Neutrophil (primary cell): ENCODE results near the gene TBK1.
A peak's percentile ranks its signal among the peaks of the same experiment; 100 is the strongest.

Experiments
- H3K27ac ChIP-seq: fragments of 200-600 bp; sonication (generic); 2 replicates; pipeline ENCODE4 v1.5.1; 2016; ENCODE audit warnings: mild to moderate bottlenecking, moderate library complexity
- H3K27me3 ChIP-seq: fragments of 200-600 bp; sonication (generic); 2 replicates; pipeline ENCODE4 v1.6.0; 2016; ENCODE audit warnings: mild to moderate bottlenecking
- H3K36me3 ChIP-seq: fragments of 200-600 bp; sonication (generic); 2 replicates; pipeline ENCODE4 v1.5.1; 2017
- H3K4me1 ChIP-seq, 2 experiments: fragments of 200-600 bp in 1 of 2; sonication (generic) in 1 of 2; 1 replicate in 1 of 2; 2 replicates in 1 of 2; pipeline versions ENCODE4 v1.5.1 to v1.6.1; 2013 to 2016; ENCODE audit warnings: low read depth in 1 of 2, low read length in 1 of 2, mild to moderate bottlenecking in 1 of 2, moderate library complexity in 1 of 2; ENCODE audit not compliant: control insufficient read depth in 1 of 2, insufficient read depth in 1 of 2
- H3K4me3 ChIP-seq, 2 experiments: fragments of 200-600 bp in 1 of 2; sonication (generic) in 1 of 2; 1 replicate in 1 of 2; 2 replicates in 1 of 2; pipeline ENCODE4 v1.5.1; 2013 to 2016; ENCODE audit warnings: low read depth in 1 of 2, low read length in 1 of 2, mild to moderate bottlenecking in 1 of 2, moderate library complexity in 1 of 2
- H3K9me3 ChIP-seq: fragments of 200-600 bp; sonication (generic); 2 replicates; pipeline ENCODE4 v1.5.1; 2016
- TF ChIP-seq, protein P1 (sequence below): fragments of 200-600 bp; sonication (generic); IDR thresholded peaks from 2 replicates; pipeline ENCODE4 v1.5.1; 2016; ENCODE audit warnings: antibody characterized with exemption

TBK1 gene

GRCh38 chr12:64452559-64453329 lies 824 bp downstream of the TBK1 start:
- TF ChIP-seq, protein P1, sequence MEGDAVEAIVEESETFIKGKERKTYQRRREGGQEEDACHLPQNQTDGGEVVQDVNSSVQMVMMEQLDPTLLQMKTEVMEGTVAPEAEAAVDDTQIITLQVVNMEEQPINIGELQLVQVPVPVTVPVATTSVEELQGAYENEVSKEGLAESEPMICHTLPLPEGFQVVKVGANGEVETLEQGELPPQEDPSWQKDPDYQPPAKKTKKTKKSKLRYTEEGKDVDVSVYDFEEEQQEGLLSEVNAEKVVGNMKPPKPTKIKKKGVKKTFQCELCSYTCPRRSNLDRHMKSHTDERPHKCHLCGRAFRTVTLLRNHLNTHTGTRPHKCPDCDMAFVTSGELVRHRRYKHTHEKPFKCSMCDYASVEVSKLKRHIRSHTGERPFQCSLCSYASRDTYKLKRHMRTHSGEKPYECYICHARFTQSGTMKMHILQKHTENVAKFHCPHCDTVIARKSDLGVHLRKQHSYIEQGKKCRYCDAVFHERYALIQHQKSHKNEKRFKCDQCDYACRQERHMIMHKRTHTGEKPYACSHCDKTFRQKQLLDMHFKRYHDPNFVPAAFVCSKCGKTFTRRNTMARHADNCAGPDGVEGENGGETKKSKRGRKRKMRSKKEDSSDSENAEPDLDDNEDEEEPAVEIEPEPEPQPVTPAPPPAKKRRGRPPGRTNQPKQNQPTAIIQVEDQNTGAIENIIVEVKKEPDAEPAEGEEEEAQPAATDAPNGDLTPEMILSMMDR: no peak
- H3K4me1 ChIP-seq: peaks cover 22 to 23% of the 10 kb centered on the region in 2 experiments
- peak overlapping the region; percentile 80 to 97 for H3K4me3 ChIP-seq
- H3K27me3 ChIP-seq: no peaks in the 10 kb centered on the region
- peaks cover 13% of the 10 kb centered on the region for H3K36me3 ChIP-seq
- peak overlapping the region; percentile 88 for H3K27ac ChIP-seq
- no peaks in the 10 kb centered on the region for H3K9me3 ChIP-seq

DNA sequence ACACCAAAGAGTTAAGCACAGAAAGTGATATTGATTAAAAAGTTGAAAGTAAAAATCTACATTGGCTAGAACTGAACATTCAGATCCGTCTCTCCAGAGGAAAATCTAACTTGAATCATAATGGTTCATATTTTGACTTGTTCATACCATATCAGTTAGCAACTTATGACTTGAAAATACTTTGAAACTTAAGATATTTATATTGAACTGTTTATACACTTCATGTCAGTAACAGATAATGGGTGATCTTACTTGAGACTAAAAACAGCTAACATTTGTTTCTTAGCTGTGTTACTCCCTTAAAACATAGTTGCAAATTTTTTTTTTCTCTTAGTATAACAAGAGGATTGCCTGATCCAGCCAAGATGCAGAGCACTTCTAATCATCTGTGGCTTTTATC lies 3.6 kb downstream of the TBK1 start:
- no peaks in the 10 kb centered on the region for H3K9me3 ChIP-seq
- peaks cover 19% of the 10 kb centered on the region for H3K36me3 ChIP-seq
- H3K27ac ChIP-seq: no peak overlapping the region
- no peaks in the 10 kb centered on the region for H3K27me3 ChIP-seq
- H3K4me1 ChIP-seq: peaks cover 33 to 36% of the 10 kb centered on the region in 2 experiments
- TF ChIP-seq, protein P1: no peak
- no peak overlapping the region for H3K4me3 ChIP-seq

DNA sequence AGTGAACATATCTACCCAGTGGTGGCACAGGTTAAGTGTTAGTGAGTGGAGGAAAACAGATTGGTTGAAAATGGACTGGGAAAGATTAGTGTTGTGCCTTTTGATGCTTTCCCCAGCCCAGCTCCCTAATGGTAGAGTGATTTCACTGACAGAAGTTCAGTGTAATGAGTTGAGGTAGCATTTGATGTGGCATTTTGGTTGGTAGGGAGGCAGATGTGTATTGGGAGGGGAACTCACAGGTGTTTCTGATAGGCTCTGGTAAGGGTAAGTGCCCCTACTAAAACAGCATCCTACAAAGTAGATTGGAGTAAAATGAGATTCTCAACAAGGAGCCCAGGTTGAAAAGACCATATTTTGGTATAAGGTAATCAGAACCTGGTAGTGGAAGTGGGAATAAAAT lies 4.2 kb downstream of the TBK1 start:
- no peak overlapping the region for H3K27ac ChIP-seq

DNA sequence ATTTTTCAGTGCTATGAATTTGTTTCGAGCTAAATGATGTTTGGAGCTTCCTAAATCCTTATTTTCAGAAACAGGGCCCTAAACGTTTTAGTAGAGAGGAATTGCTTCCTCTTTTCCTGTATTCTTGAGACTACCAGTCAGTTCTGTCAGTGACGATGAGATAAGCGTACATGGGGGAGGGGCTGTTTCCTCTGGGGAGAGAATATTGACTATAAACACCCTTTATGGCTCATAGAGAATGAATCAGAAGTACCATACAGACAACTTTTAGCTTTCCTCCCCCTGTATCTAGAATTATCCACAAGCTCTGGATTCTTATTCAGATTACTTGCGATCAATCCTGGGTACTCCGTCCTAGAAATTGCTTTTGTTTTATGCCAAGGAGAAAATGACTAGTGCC lies 5.1 kb downstream of the TBK1 start:
- TF ChIP-seq, protein P1: no peak
- Histone ChIP-seq H3K4me3 (no peak overlapping the region), H3K36me3 (peaks cover 30% of the 10 kb centered on the region), H3K4me1 (peaks cover 24 to 28% of the 10 kb centered on the region in 2 experiments), H3K27me3 (no peaks in the 10 kb centered on the region), H3K9me3 (no peaks in the 10 kb centered on the region), H3K27ac (peak overlapping the region; percentile 42)

More for the DNA sequence above, 4.2 kb downstream of the TBK1 start:
- H3K9me3 ChIP-seq: no peaks in the 10 kb centered on the region
- peaks cover 20% of the 10 kb centered on the region for H3K36me3 ChIP-seq
- TF ChIP-seq, protein P1: no peak
- peaks cover 30 to 34% of the 10 kb centered on the region in 2 experiments for H3K4me1 ChIP-seq
- H3K4me3 ChIP-seq: no peak overlapping the region
- no peaks in the 10 kb centered on the region for H3K27me3 ChIP-seq

DNA sequence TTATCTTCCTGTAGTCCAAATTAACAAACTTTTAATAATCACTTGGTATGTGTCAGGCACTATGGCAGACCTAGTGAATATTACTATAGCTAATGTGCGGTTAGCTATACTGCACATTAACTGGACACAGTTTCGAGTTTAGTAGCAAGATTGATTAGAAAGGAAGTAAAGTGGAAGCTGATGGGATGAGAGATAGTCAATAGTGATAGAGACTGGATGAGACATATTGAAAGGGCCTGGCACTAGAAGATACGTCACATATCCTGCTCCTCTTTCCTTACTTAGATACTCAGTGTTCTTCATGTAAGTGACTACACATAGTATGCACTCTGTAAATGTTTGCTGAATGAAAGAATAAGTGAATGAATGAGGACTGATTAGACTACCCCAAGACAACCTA lies 5.5 kb downstream of the TBK1 start:
- Histone ChIP-seq H3K4me1 (peaks cover 24 to 28% of the 10 kb centered on the region in 2 experiments), H3K36me3 (peaks cover 33% of the 10 kb centered on the region), H3K27ac (peak overlapping the region; percentile 42), H3K27me3 (no peaks in the 10 kb centered on the region), H3K9me3 (no peaks in the 10 kb centered on the region), H3K4me3 (no peak overlapping the region)
- TF ChIP-seq, protein P1: no peak
